ENCODE data around the gene LRRC27. TPM values are rescaled to one million over a fixed set of nuclear protein-coding genes. Genes with fewer than 3 reads are reported as not detected.

LRRC27 gene
- total RNA-seq, 3 donors from 2014 or later: 6.2 to 19.3 (median 8.2) TPM

- H3K9me3 ChIP-seq: no peaks in the 10 kb centered on the region
- H3K36me3 ChIP-seq: no peaks in the 10 kb centered on the region
- intact Hi-C loops (cut with DNase I; ENCODE audit: low total_unique reads): no loop called here
- H3K27ac ChIP-seq: no peak overlapping the region
- no peaks in the 10 kb centered on the region for H3K27me3 ChIP-seq
- no peak overlapping the region for H3K4me3 ChIP-seq
- TF ChIP-seq POLR2AphosphoS5 (IDR thresholded peaks at IDR 0.05) (no peak), CTCF (IDR thresholded peaks at IDR 0.05) (no peak), POLR2A (IDR thresholded peaks at IDR 0.05) (no peak)
- H3K4me1 ChIP-seq: peaks cover 0 to 6% of the 10 kb centered on the region in 2 donors
- DNase-seq (ENCODE audit: low spot score in 2 of 2): no peak
These were observed 1.4 kb downstream of the LRRC27 start for GRCh38 chr10:132333386-132333785.

GRCh38 chr10:132334631-132335188 lies 2.7 kb downstream of the LRRC27 start:
- peaks cover 0 to 6% of the 10 kb centered on the region in 2 donors for H3K4me1 ChIP-seq
- intact Hi-C loops (cut with DNase I; ENCODE audit: low total_unique reads): no loop called here
- no peak for DNase-seq (ENCODE audit: low spot score in 2 of 2)

GRCh38 chr10:132335189-132336063 lies 3.4 kb downstream of the LRRC27 start:
- Histone ChIP-seq H3K4me1 (peaks cover 0 to 6% of the 10 kb centered on the region in 2 donors), H3K9me3 (no peaks in the 10 kb centered on the region), H3K27me3 (no peaks in the 10 kb centered on the region), H3K27ac (no peak overlapping the region), H3K4me3 (no peak overlapping the region), H3K36me3 (no peaks in the 10 kb centered on the region)
- TF ChIP-seq POLR2AphosphoS5 (IDR thresholded peaks at IDR 0.05): no peak
- TF ChIP-seq POLR2A (IDR thresholded peaks at IDR 0.05): no peak
- no peak for TF ChIP-seq CTCF (IDR thresholded peaks at IDR 0.05)
- no peak for DNase-seq (ENCODE audit: low spot score in 2 of 2)
- intact Hi-C loops (cut with DNase I; ENCODE audit: low total_unique reads): no loop called here

More at GRCh38 chr10:132334631-132335188, 2.7 kb downstream of the LRRC27 start:
- Histone ChIP-seq H3K27ac (no peak overlapping the region), H3K4me3 (no peak overlapping the region), H3K9me3 (no peaks in the 10 kb centered on the region), H3K36me3 (no peaks in the 10 kb centered on the region), H3K27me3 (no peaks in the 10 kb centered on the region)
- TF ChIP-seq CTCF (IDR thresholded peaks at IDR 0.05) (no peak), POLR2A (IDR thresholded peaks at IDR 0.05) (no peak), POLR2AphosphoS5 (IDR thresholded peaks at IDR 0.05) (no peak)

- intact Hi-C loops (cut with DNase I; ENCODE audit: low total_unique reads): no loop called here
These were observed 4.2 kb downstream of the LRRC27 start for GRCh38 chr10:132336064-132336746.

More at GRCh38 chr10:132336064-132336746, 4.2 kb downstream of the LRRC27 start:
- Histone ChIP-seq H3K4me3 (peak overlapping the region in 2 of 3 donors; percentile 21 to 57), H3K36me3 (no peaks in the 10 kb centered on the region), H3K27ac (no peak overlapping the region), H3K4me1 (peaks cover 0 to 6% of the 10 kb centered on the region in 2 donors), H3K27me3 (no peaks in the 10 kb centered on the region), H3K9me3 (no peaks in the 10 kb centered on the region)
- DNase-seq (ENCODE audit: low spot score in 2 of 2): no peak
- no peak for TF ChIP-seq CTCF (IDR thresholded peaks at IDR 0.05)
- TF ChIP-seq POLR2AphosphoS5 (IDR thresholded peaks at IDR 0.05): no peak

All from breast epithelium (tissue), 4 donors.